Tibial nerve (tissue), 4 donors: ENCODE results near the gene FADS6.
A peak's percentile ranks its signal among the peaks of the same experiment; 100 is the strongest.

Source experiments
- EP300 ChIP-seq, 2 donors: sonication (generic); formaldehyde crosslinking; IDR thresholded peaks; one replicate each; pipeline ENCODE4 v1.6.1; 2017; ENCODE audit warnings: antibody characterized with exemption in 2 of 2, mild to moderate bottlenecking in 1 of 2
- POLR2A ChIP-seq, 2 donors: fragments of 450-650 bp; IDR thresholded peaks; one replicate each; pipeline ENCODE4 v1.6.1; 2017; ENCODE audit warnings: antibody characterized with exemption in 2 of 2, mild to moderate bottlenecking in 2 of 2, moderate library complexity in 2 of 2
- TF ChIP-seq, protein P1 (sequence below), 5 experiments: fragments of 200-600 bp in 3 of 5; fragments of 450-650 bp in 2 of 5; sonication (generic) in 3 of 5; IDR thresholded peaks; one replicate each; pipeline ENCODE4 v1.5.1; 2016 to 2019; ENCODE audit warnings: antibody characterized with exemption in 5 of 5, mild to moderate bottlenecking in 3 of 5, moderate library complexity in 2 of 5

DNA sequence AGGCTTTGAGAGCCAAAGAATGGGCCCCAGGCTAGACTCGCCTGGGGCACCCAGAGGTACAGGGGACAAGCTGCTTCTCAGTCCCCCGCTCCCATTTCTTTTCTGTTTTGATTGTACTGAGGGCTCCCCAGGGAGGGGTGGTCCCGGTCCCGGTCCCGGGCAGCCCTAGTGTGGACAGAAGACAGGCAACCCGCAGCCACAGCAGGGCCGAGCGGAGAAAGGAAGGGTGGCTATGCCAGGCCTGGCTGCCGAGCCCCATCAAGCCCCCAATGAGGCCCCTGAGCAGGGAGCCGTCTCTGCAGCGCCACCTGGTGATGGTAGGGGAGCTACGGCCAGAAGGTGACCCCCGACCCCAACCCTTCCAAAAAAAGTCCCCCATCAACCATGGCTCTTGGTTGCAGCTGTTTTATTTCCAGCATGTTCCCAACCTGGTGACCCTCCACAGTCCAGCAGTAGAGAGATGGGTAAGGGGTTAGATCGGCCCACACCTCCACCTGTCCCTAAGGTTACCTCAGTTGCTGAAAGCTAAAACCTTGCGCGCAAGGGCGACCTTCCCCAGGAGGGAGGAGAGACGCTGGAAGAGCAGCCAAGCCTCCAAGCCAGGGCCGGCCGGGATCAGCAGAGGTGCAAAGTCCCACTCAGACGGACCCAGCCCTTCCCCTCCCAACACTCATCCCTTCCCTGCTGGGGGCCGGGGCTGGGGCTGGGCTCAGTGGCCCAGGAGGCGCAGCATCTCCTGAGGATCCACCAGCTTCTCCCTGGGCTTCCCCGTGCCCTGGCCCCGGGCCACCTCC lies 31.1 kb downstream of the FADS6 start:
- TF ChIP-seq, protein P1, sequence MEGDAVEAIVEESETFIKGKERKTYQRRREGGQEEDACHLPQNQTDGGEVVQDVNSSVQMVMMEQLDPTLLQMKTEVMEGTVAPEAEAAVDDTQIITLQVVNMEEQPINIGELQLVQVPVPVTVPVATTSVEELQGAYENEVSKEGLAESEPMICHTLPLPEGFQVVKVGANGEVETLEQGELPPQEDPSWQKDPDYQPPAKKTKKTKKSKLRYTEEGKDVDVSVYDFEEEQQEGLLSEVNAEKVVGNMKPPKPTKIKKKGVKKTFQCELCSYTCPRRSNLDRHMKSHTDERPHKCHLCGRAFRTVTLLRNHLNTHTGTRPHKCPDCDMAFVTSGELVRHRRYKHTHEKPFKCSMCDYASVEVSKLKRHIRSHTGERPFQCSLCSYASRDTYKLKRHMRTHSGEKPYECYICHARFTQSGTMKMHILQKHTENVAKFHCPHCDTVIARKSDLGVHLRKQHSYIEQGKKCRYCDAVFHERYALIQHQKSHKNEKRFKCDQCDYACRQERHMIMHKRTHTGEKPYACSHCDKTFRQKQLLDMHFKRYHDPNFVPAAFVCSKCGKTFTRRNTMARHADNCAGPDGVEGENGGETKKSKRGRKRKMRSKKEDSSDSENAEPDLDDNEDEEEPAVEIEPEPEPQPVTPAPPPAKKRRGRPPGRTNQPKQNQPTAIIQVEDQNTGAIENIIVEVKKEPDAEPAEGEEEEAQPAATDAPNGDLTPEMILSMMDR (IDR thresholded peaks at IDR 0.05): peak; percentile 64 to 89 (median 87)
- no peak for TF ChIP-seq POLR2A (IDR thresholded peaks at IDR 0.05)
- no peak for TF ChIP-seq EP300 (IDR thresholded peaks at IDR 0.05)
